Stimulated activated naive B cell treated with anti-CD40 and anti-IgM and Interleukin-4, amounts not matched to agents 10 μg/mL and 1 μg/mL and 100 μg/mL, for 72 hours (primary cell): ENCODE results near the gene PRAMEF13.
"Not testable (repeated sequence)": the region's sequence is repeated elsewhere in the genome, so short reads cannot be mapped to it uniquely, and the experiment has no call there.

Source experiments
- ATAC-seq, 2 donors: fragments of 150-1000 bp; cut with Tn5 transposase; replicated peaks; 2 replicates each; pipeline ENCODE4 v1.10.0; 2021; ENCODE audit warnings: moderate library complexity in 1 of 2
- DNase-seq: peaks from one replicate; pipeline ENCODE4 v3.0.0; 2021
- H3K27ac Mint-ChIP-seq: one replicate; pipeline ENCODE4 v1.8.0; 2022; ENCODE audit warnings: mild to moderate bottlenecking, mixed read lengths
- H3K27me3 Mint-ChIP-seq, 2 donors: one replicate each; pipeline ENCODE4 v1.8.0; 2022; ENCODE audit warnings: mixed read lengths in 2 of 2
- H3K36me3 Mint-ChIP-seq, 2 donors: one replicate each; pipeline ENCODE4 v1.8.0; 2022; ENCODE audit warnings: mixed read lengths in 2 of 2, mild to moderate bottlenecking in 1 of 2
- H3K4me1 Mint-ChIP-seq, 2 donors: one replicate each; pipeline ENCODE4 v1.8.0; 2022; ENCODE audit warnings: mixed read lengths in 2 of 2, mild to moderate bottlenecking in 1 of 2
- H3K4me3 Mint-ChIP-seq, 2 donors: one replicate each; pipeline ENCODE4 v1.8.0; 2022; ENCODE audit warnings: mild to moderate bottlenecking in 2 of 2, mixed read lengths in 2 of 2, moderate library complexity in 1 of 2
- H3K9me3 Mint-ChIP-seq, 2 donors: one replicate each; pipeline ENCODE4 v1.8.0; 2022; ENCODE audit warnings: mixed read lengths in 2 of 2, mild to moderate bottlenecking in 1 of 2

PRAMEF13 gene

GRCh38 chr1:13227271-13228055 is 26.3 kb upstream of the PRAMEF13 start:
- H3K36me3 Mint-ChIP-seq, H3K9me3 Mint-ChIP-seq, ATAC-seq, H3K4me1 Mint-ChIP-seq, H3K27ac Mint-ChIP-seq, DNase-seq, H3K4me3 Mint-ChIP-seq: not testable (repeated sequence)
- H3K27me3 Mint-ChIP-seq, result peaks cover 0 to 12% of the 10 kb centered on the region in 2 donors

- not testable (repeated sequence) for H3K4me3 Mint-ChIP-seq, H3K36me3 Mint-ChIP-seq, H3K9me3 Mint-ChIP-seq, ATAC-seq, H3K4me1 Mint-ChIP-seq, H3K27ac Mint-ChIP-seq, DNase-seq
- peaks cover 0 to 12% of the 10 kb centered on the region in 2 donors for H3K27me3 Mint-ChIP-seq
Measured at GRCh38 chr1:13225675-13226204, 24.5 kb upstream of the PRAMEF13 start, which contains the start of gene PRAMEF18. TSS of gene PRAMEF18 (minus strand) at chr1:13226154. CDS start at chr1:13226106, 48 bp downstream.

- Mint-ChIP-seq H3K9me3 (no peaks in the 10 kb centered on the region), H3K4me3 (no peak overlapping the region), H3K36me3 (no peaks in the 10 kb centered on the region), H3K27ac (no peak overlapping the region), H3K4me1 (no peaks in the 10 kb centered on the region), H3K27me3 (peaks cover 0 to 12% of the 10 kb centered on the region in 2 donors)
- DNase-seq (no peak), ATAC-seq (no peak)
Measured at GRCh38 chr1:13224480-13225060, 23.4 kb upstream of the PRAMEF13 start.

GRCh38 chr1:13222788-13223187 is 21.6 kb upstream of the PRAMEF13 start:
- ATAC-seq, result peak in 1 of 2 donors; percentile 42
- peaks cover 0 to 12% of the 10 kb centered on the region in 2 donors for H3K27me3 Mint-ChIP-seq
- not testable (repeated sequence) for H3K36me3 Mint-ChIP-seq, H3K9me3 Mint-ChIP-seq, H3K4me3 Mint-ChIP-seq, DNase-seq, H3K4me1 Mint-ChIP-seq, H3K27ac Mint-ChIP-seq

- H3K4me3 Mint-ChIP-seq, H3K4me1 Mint-ChIP-seq, H3K9me3 Mint-ChIP-seq, H3K27me3 Mint-ChIP-seq, H3K36me3 Mint-ChIP-seq, DNase-seq, H3K27ac Mint-ChIP-seq, ATAC-seq: not testable (repeated sequence)
Measured at GRCh38 chr1:13219203-13219602, 18.0 kb upstream of the PRAMEF13 start.

GRCh38 chr1:13216619-13217018 is 15.4 kb upstream of the PRAMEF13 start:
- H3K36me3 Mint-ChIP-seq, DNase-seq, H3K9me3 Mint-ChIP-seq, H3K4me3 Mint-ChIP-seq, H3K4me1 Mint-ChIP-seq, H3K27ac Mint-ChIP-seq, ATAC-seq, H3K27me3 Mint-ChIP-seq: not testable (repeated sequence)

- H3K27ac Mint-ChIP-seq, ATAC-seq, DNase-seq, H3K4me1 Mint-ChIP-seq, H3K36me3 Mint-ChIP-seq, H3K27me3 Mint-ChIP-seq, H3K4me3 Mint-ChIP-seq, H3K9me3 Mint-ChIP-seq: not testable (repeated sequence)
Measured at GRCh38 chr1:13208712-13209111, 7.5 kb upstream of the PRAMEF13 start.

GRCh38 chr1:13171548-13171947 is 29.7 kb downstream of the PRAMEF13 start, which contains the start of gene PRAMEF9:
TSS of gene PRAMEF9 (plus strand) at chr1:13171848. CDS start at chr1:13175281, 3,433 bp downstream.
- not testable (repeated sequence) for DNase-seq

GRCh38 chr1:13165531-13165930 is 35.7 kb downstream of the PRAMEF13 start, which contains the start of gene HNRNPCL4:
TSS of gene HNRNPCL4 (minus strand) at chr1:13165631. CDS start at chr1:13165467, 164 bp downstream.
- not testable (repeated sequence) for H3K4me1 Mint-ChIP-seq, H3K27ac Mint-ChIP-seq, H3K27me3 Mint-ChIP-seq, ATAC-seq, H3K9me3 Mint-ChIP-seq, DNase-seq, H3K36me3 Mint-ChIP-seq, H3K4me3 Mint-ChIP-seq

More at GRCh38 chr1:13171548-13171947, 29.7 kb downstream of the PRAMEF13 start, which contains the start of gene PRAMEF9:
- ATAC-seq, H3K9me3 Mint-ChIP-seq, H3K27ac Mint-ChIP-seq, H3K4me1 Mint-ChIP-seq, H3K27me3 Mint-ChIP-seq, H3K36me3 Mint-ChIP-seq, H3K4me3 Mint-ChIP-seq: not testable (repeated sequence)

GRCh38 chr1:13155909-13156308 is 45.3 kb downstream of the PRAMEF13 start, which contains the start of gene PRAMEF26:
TSS of gene PRAMEF26 (minus strand) at chr1:13156009. CDS start at chr1:13153095, 2,914 bp downstream.
- H3K36me3 Mint-ChIP-seq, DNase-seq, H3K4me1 Mint-ChIP-seq, H3K27me3 Mint-ChIP-seq, H3K4me3 Mint-ChIP-seq, H3K27ac Mint-ChIP-seq, ATAC-seq, H3K9me3 Mint-ChIP-seq: not testable (repeated sequence)
